Measurements from ENCODE around the gene SORT1.
"Not testable (repeated sequence)": the region's sequence is repeated elsewhere in the genome, so short reads cannot be mapped to it uniquely, and the experiment has no call there.

The SORT1 gene

GRCh38 chr1:109396871-109397580, 692 bp downstream of the SORT1 start:
- DNase-seq (ENCODE audit: low spot score): peak; percentile 4

DNA sequence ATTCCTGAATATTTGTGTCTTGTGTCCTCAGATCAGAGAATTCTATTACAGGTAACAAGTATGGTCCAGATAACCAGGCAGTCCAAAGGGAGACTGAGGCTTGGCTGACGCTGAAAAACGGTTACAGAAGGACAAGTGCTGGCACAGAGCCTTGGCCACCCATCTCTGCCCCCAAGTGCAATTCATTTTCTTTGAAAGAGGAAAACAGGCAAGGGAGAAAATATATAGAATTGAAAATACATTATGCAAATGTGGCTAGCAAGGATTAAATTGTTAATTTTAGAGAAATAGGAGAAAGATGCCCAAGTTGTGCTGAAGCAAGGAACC, 1.2 kb downstream of the SORT1 start:
- DNase-seq (ENCODE audit: low spot score): no peak

DNA sequence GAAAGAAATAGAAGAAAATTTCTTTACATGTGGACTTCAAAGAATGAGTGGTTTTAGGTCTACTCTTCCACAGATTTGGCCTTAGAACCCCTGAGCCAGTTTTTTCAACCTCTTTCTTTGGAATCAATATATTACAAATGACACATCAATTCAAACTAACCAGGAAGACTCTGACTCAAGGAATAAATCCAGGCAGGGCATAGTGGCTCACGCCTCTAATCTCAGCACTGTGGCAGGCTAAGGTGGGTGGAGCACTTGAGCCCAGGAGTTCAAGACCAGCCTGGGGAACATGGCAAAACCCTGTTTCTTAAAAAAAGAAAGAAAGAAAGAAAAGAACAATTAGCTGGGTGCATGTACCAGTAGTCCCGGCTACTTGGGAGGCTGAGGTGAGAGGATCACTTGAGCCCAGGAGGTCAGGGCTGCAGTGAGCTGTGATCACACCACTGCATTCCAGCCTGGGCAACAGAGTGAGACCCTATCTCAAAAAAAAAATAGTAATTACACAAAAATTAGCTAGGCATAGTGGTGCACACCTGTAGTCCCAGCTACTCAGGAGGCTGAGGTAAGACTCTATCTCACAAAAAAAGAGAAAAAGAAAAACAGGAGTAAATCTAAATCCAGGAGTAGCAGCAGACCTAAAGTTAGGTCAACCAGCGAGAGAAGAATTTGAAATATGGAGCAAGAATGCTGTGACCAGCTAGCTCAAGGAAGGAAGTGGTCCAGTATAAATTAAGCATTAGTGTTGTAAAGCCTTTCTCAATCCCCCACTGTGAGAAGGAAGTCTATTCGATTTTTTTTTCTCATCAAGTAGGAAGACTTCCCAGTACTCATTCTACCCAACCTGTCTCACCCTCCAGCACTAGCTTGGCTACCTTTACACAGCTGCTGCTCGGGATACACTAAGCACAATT, 1.9 kb downstream of the SORT1 start:
- DNase-seq (ENCODE audit: low spot score): no peak

GRCh38 chr1:109395282-109395599, 2.5 kb downstream of the SORT1 start:
- not testable (repeated sequence) for DNase-seq (ENCODE audit: low spot score)

GRCh38 chr1:109394591-109395281, 3.0 kb downstream of the SORT1 start:
- DNase-seq (ENCODE audit: low spot score): no peak

- DNase-seq (ENCODE audit: low spot score): no peak
Measured at GRCh38 chr1:109393617-109394233, 4.0 kb downstream of the SORT1 start.

DNA sequence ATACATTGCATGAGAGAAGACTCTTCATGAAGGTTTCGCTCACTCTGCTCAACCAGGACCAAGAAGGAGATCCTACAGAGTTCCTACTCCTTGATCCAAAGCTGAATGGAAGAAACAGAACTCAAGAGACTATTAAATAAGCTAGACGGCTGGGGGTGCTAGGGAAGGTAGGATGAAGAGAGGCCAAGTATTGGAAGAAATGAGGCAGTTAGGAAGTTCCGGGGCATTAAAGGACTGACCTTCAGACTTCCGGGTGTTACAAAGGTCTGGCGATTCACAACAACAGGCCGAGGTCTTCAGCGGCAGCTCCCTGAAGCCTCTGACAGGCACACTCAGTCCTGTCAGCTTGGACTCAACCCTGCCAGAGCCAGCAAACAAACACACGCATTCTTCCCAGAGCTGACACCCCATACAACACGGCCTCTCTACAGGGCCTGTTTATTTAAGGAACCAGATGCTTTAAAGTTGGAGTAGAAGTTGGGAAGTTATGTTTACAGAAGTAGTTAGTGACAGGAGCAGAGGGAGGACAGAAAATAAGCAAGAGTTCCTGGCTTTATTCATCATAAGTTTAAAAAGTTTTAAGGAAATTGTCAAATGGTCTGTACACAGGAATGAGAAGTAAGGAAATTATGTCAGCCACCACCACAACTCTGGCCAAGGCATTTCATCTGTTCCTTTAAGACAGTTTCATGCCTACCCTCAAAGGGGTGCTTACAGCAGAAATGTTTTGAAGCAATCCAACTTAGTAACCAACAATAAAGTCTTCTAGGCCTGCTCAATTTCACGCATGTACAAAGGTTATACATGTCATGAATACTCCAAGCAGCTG, 4.7 kb downstream of the SORT1 start:
- peak; percentile 50 for DNase-seq (ENCODE audit: low spot score)

- no peak for DNase-seq (ENCODE audit: low spot score)
Measured at GRCh38 chr1:109392037-109392787, 5.5 kb downstream of the SORT1 start.

GRCh38 chr1:109391626-109392025, 6.1 kb downstream of the SORT1 start:
- DNase-seq (ENCODE audit: low spot score): no peak

GRCh38 chr1:109391157-109391556, 6.6 kb downstream of the SORT1 start:
- DNase-seq (ENCODE audit: low spot score): no peak

GRCh38 chr1:109389638-109390341, 7.9 kb downstream of the SORT1 start:
- DNase-seq (ENCODE audit: low spot score): no peak

DNA sequence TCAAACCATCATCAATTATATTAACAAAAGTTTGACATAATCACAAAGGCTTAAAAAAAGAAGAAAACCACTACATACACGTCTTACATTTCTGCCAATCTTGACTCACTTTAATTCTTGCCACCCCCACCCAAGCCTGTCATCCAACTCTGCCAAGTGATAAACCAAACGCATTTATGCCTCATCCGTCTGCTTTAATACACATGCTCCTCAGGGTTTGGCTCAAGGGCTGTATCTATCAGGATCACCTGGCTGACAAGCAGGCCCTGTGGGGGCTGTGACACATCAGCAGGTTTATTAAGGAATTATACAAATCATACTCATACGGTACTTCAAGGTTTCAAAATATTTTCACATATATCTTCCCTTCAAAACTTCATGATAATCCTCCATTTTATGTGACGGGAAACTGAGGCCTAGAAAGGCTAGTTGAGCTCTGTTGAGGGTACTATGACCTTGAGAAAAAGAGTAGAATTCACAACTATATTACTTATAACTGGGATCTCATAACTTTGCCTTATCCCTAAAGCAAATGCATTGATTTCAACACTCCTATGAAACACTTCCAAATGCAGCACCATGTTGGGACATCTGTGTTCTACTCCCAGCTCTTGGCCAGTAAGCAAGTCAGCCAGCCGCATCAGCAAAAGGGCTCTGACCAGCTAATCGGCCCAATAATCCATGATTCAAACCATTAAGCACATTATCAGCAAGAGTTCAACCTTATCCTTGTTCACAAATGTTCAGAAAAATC, 8.7 kb downstream of the SORT1 start:
- DNase-seq (ENCODE audit: low spot score): no peak

DNA sequence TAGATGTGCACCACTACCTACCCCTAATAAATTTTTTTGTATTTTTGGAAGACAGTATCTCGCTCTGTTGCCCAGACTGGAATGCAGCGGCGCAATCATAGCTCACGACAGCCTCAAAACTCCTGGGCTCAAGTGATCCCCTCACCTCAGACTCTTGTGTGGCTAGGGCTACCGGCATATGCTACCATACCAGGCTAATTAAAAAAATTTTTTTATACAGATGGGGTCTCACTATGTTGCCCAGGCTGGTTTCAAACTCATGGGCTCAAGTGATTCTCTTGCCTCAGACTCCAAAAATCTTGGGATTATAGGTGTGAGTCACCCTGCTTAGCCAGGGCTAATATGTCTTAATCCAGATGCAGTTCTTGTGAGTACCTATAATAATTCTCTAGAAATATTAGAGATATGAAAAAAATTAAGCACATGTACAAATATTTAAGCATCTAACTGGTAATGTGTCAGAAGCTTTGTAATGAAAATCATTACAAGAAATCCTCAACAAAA, 9.5 kb downstream of the SORT1 start:
- no peak for DNase-seq (ENCODE audit: low spot score)

DNA sequence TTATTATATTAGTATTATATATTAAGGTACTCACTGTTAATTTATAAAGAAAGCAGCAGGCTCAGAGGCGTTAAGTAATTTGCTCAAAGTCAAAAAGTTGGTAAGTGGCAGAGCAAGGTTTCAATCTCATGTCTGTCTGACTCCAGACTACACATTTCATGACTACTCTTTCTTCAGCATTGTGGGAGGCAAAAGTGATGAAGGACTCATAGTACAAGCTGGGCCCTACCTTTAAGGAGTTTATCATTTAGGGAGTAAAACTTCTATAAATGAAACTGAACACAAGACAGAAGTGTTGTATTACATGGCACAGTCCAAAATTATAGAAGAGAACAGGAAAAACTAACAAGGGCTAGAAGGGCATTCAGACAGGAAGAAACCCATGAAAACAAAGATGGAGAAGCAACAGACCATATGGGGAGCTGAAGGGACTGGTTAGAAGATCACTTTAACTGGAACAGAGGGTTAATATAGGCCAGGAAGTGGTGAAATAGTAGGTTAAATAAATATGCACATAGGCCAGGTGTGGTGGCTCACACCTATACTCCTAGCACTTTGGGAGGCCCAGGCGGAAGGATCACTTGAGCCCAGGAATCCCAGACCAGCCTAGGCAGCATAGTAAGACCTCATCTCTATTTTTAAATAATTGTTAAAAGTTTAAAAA, 11.5 kb downstream of the SORT1 start:
- no peak for DNase-seq (ENCODE audit: low spot score)

DNA sequence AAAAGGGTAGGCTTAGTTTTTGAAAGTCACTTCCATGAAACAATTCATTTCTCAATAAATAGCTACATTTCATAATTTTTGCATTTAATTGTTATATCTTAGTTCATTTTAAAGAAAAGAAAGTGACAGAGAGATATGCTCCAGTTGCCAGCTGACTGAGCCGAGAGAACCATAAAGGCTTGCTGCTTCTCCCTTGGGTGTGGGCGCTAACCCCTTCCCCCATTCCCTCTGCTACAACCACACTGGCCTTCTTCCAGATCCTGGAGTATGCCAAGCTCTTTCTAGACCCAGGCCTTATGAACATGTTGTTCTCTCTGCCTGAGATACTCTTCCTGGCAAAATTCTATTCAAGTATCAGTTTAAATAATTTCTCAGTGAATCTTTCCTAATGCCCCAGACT, 12.3 kb downstream of the SORT1 start:
- no peak for DNase-seq (ENCODE audit: low spot score)

DNA sequence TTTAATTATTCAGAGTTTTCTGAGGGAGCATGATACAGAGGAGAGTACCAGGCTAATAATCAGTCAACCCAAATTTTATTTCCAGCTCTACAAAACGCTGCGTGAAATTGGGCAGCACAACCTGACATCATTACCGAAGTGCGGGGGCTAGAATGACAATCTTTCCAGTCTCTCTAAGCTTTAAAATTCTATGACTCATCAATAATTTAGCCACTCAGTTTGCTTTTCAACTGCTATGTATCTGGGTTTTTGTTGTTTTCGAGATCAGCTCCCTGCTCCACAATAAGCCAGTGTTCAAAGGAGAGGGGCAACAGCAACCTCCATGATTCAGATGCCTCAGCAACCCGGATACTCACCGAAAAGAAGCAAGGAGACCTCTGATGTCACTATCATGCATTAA, 13.9 kb downstream of the SORT1 start:
- no peak for DNase-seq (ENCODE audit: low spot score)

- DNase-seq (ENCODE audit: low spot score): no peak
Measured at GRCh38 chr1:109383087-109383779, 14.5 kb downstream of the SORT1 start.

DNA sequence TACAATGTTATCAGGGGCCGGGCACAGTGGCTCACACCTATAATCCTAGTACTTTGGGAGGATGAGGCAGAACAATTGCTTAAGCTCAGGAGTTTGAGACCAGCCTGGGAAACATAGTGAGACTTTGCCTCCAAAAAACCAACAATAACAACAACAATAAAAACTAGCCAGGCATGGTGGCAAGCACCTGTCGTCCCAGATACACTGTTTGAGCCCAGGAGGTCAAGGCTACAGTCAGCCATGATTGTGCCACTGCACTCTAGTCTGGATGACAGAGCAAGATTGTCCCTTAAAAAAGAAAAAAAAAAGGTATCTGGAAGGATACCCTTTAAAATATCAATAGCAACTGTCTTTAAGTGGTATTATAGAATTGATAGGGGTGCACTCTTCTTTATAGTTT, 16.1 kb downstream of the SORT1 start:
- no peak for DNase-seq (ENCODE audit: low spot score)

Data from LoVo (cell line).